CD4-positive, alpha-beta T cell treated with Interleukin-10 for 1 hour (primary cell): Measurements from ENCODE around the gene INSYN2B.

Source experiments
- DNase-seq: peaks from one replicate; pipeline ENCODE4 v3.0.0-alpha.2; 2020

The INSYN2B gene

DNA sequence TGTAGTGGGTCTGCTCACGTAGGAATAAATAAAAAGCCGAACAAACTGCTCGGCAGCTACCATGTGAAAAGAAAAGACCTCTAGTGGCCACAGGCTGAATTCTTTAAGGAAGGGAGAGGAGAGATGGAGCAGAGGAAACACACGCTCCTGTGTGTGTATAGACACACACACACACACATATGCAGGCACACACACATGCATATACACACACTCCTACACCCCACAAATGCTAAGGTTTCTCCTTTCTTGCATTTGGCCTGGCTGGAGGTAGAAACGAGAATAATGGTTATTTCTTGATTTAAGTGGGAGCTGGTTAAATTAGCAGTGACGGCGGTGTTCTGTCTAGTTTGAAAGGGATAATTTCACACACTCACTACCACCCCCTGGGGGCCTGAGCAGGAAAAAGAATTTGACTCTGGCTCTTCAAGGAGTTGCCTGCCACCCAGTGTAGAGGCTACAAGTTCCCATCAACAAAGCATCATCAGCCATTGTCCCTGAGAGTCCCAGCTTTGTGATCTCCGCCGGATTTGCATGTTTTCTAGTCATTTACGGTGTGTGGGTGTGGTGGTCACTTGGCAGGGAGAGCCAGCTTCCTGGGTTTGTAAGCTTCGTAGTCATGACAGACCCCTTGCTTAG, at the start of gene INSYN2B:
INSYN2B (minus strand) TSS at position 78 of the 636 bp plus-strand sequence. CDS start 96,597 bp downstream, outside the sequence.
- no peak for DNase-seq

DNA sequence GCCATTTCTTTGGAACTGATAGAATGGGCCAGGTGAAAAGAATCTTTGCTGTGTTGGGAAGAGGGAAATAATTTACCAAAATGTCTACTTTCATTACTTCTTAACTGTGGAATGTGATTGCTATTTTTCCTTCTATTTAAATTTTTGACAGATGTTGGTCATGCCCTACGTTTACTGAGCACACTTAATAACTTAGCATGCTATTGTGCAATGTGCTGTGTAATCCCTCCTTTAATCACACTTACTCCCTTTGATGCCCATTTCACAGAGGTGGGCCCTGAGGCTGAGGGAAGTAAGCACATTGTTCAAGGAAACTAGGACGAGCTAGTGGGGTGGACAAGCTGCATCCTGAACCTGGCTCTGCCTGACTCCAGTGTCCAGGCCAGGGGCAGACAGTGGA, 47.8 kb upstream of the INSYN2B start:
- DNase-seq, result no peak

DNA sequence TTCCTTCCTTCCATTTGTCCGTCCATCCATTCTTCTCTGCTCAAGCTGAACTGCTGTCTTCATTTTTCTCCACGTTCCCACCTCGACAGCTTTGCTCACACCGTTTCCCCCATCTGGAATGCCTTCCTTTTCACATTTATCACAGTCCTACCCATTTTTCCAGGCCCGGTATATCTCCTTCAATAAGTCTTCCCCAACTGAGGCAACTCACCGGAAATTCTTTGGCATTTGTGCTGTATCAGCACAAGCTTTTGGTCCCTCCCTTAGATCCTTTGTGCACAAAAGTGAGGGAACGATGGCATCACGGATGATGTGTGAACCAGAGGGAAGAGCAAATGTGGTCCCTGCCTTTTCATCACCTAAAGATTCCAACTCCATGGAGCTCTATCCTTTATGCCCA, 45.6 kb upstream of the INSYN2B start:
- no peak for DNase-seq

DNA sequence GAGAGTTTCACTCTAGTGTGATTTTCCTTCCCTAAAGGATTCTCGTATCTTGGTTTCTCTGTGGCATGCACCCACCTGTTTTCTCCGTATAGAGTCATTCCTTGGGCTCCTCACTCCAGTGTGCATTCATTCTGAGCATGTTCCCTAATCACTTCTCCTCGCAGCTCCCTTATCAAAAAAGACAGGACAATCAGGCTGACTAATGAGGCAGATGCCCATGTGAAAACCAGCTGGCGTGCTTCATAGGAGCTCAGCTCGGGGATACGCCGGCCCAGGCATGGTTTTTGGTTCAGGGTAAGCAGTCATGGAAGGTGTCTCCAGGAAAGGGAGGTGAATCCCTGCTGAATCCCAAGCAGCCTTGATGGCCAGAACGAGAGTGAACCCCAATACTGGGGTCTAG, 41.2 kb upstream of the INSYN2B start:
- no peak for DNase-seq

DNA sequence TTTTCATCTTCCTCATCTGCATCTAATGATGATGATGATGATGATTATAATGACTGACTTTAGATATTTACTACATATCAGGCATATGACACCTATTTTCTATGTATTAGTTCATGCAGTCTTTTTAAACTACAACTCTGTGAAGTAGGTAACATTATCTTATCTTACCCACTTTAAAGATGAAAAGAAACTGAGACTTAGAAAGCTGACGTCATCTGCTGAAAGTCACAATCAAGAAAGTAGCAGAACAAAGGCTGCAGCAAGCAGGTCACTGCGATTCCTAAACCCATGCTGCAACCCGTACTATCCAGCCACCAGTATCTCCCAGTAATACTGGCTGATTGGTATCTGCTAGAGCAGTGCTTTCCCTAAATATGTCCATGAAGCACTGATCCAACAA, 40.1 kb upstream of the INSYN2B start:
- no peak for DNase-seq

DNA sequence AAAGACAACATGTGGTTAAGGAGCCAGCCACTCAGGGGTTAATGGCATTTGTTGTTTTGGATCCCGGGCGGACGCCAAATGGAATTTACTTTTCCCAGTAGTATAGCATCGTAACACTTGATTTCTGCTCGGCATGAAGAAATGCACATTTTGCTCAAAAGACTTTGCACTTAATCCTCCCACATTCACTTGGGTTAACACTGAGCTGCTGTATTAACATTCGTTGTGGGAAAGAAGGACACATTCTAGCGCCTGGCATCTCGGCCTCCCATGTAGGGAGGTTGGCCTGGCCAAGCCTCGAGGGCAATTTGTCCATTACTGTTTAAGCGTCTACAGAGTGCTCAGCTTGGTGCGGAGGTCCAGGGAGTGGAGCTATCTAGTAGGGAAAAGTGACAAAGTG, 32.3 kb upstream of the INSYN2B start:
- no peak for DNase-seq

DNA sequence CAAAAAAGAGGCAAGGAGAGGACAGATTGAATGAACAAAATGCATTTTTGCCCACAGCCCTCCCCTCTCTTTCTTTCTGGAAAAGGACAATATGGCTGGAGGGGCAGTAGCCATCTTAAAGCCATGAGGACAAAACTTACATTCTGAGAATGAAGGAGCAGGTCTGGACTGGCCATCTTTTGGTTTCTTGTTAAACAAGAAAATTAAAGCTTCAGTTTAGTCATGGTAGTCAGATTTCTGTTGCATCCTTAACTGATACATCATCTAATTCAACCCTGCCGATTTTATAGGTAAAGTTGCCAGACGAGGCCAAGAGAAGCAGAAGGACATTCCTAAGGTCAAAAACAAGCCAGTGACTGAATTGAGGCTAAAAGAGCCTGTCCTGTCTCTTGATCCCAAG, 31.5 kb upstream of the INSYN2B start:
- DNase-seq, result no peak

DNA sequence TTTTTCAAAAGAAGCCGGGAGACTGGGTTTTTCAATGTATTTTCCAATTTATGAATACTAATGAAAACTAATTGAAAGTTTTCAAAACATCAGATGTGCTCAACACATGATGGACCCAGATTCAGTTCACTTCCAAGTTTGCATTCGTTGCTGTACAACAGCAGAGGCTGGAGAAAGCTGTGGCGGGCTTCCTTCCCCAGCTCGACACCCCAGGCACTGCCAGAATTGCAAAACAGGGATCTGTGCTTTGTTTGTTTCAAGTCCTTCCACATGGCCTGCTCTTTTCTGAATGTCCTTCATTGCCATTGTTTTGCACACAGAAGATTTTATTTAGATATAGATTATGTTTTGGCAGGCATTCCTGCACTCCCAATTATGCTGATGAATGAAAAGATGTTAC, 30.3 kb upstream of the INSYN2B start:
- no peak for DNase-seq

DNA sequence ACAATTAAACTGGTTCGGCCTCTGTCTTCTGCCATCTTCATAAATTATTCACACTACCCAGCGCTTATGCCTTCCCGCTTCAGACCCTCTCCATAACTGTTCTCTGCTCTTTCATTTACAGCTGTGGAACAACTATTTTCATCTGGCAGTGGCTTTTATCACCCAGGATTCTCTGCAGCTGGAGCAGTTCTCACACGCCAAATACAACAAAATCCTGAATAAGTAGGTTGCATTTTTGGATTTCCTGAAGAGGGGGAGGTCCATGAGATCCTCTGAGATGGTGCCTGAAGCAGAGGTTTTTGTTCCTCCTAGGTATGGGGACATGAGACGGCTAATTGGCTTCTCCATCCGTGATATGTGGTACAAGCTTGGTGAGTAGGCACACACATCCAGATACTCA, 28.1 kb upstream of the INSYN2B start:
- no peak for DNase-seq

DNA sequence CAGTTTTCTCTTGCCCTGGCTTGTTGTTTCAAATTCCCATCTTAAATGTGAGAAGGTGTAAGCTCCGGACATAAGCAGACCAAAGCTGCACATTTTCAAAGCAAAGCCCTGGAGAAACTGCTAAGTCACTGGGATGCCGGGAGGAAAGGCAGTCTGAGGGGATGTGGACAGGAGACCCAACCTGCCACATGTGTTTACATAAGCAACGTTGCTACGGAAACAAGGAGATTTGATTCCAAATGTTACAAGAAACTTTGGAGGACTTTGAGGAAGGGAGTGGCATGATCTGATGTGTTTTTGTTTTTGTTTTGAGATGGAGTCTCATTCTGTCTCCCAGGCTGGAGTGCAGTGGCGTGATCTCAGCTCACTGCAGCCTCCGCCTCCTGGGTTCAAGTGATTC, 25.7 kb upstream of the INSYN2B start:
- DNase-seq, result no peak

DNA sequence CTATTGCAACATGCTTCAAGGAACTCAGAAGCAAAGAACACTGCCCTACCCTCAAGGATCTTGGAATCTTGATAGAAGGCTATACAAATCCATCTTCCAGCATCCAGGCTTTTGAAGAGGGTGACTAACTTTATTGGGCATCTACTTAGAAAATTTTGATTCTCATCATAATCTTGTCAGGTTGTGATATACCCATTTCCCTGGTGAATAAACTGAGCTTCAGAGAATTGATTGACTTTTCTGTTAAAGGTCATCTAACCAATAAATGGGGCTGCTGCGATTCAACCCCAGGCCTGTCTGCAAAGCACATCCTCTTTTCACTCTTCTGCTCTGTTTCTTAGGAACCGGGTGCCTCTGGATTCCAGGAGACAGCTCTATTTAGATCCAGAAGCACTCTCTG, 19.9 kb upstream of the INSYN2B start:
- DNase-seq, result no peak

DNA sequence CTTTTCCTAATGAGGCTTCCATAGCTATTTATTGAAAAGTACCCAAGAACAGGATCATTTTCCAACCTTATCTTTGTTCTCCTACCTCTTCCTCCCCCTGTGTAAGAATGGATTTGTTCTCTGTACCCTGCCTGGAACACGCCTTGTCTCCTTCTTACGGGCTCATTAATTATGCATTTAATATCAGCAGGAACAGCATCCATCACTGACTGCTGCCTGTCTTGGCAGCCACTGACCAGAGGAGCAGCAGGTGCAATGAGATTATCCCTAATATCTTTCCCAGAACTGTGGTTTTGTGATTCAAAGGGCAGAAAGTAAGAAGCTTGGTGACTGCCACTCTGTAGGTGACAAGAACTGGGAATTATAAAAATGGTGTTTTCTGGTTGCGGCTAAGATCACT, 19.3 kb upstream of the INSYN2B start:
- DNase-seq, result no peak

DNA sequence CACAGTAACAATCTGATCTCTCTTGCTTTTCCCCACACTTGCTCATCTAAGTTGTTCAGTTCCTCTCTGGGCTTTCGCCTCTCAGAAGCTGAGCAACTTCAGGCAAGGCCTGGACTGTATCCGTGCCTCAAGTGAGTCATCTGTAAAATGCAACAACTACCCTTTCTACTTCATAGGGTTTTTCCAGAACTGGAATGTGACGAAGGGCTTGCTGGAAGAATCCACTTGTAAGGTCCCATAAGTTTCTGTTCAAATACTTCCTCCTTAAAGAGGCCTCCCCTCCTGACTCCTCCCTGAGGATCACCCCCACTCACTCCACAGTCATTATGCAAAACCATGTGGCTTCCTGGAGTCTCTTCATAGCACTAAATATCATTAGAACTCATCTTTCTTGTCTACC, 17.5 kb upstream of the INSYN2B start:
- DNase-seq, result no peak

DNA sequence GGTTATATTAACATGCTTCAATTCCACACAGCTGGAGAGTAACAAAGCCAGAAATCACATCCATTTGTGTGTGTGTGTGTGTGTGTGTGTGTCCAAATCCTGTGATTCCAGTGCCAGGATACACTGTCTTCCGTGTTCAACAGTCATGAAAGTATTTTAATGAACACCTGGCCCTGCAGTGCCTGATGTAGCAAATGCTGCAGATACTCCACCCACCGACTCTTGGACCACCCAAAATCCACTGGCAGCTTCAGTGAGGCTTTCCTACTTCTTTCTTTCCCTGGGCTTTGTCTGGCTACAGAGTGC, 13.1 kb upstream of the INSYN2B start:
- no peak for DNase-seq

DNA sequence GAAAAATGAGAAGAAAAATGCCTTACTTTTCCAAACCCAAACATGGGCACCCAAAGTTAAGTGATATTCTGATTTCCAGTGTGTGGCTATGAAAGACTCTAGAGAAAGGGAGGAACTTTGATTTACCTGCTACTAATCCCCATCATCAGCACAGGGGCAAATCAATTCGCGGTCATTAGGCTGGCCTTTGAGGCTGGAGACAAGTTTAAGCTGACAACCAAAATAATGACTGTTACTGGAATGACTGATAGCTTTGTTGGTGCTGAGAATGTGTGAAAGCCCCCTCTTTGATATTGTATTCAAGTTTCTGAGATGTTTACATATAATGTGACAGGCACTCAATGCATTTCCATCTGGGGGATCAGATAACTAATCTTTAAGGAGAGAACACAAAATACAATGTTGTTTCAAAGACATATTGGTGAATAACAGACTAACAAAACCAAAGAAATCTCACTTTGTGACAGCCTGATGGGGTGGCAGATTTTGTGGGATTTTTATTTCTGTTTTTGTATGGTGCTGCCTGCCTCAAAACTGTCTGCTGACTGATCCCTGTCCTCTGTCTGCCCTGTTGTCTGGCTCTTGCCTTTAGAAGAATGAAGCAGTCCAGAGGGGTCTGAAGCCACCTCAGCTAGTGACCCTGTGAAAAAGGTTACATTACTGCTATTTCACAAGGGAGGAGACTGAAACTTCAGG, 12.6 kb upstream of the INSYN2B start:
- DNase-seq, result no peak

DNA sequence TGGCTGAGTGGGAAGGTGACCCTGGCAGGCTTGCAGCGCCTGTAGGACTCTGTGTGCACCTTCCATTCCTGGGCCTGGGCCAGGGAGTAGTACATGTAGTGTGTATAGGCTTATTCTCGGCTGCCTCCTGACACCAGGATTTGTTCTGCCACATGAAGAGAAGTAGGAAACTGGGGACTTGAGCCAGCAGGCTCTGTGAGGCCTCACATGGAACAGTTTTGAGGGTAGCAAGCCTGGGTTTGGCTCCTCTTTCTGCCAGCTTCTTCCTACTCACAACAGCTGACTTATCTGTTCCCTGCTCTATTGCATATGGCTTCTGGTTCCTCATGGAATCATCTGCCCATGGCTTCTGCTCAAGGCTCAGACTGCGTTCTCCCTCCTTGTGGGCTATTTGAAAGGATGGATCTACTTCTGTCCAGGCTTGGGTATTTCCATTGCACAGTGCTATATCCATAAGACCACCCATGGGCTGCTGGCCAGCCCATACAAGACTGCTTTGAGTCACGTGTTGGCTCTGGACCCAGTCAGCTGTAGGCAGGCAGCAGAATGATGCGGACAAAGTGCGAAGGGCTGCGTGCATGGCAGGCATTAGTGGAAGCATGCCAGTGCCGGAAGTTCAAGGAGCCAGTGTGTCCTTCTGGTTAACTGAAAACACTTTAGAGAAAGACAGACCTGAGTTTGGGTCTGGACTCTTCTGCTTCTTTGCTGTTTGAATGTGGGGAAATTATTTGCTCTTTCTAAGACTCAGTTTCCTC, 11.0 kb upstream of the INSYN2B start:
- no peak for DNase-seq

DNA sequence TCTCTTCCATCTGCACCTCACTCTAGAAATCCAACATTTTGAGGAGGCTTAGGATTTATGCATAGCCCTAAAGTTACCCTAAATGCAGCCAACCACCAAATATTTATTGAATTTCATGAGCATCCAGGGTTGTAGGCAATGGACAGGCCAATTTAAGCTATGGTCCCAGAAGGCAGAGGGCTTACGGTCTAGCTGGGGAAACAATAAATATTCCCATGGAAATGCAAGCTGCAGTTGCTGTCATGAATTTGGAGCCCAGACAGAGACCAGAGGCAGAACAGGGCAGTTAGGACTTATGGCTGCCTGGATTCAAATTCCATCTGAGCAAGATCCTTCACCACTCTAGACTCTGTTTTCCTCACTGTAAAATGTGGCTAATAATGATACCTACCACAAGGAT, 9.1 kb upstream of the INSYN2B start:
- no peak for DNase-seq

DNA sequence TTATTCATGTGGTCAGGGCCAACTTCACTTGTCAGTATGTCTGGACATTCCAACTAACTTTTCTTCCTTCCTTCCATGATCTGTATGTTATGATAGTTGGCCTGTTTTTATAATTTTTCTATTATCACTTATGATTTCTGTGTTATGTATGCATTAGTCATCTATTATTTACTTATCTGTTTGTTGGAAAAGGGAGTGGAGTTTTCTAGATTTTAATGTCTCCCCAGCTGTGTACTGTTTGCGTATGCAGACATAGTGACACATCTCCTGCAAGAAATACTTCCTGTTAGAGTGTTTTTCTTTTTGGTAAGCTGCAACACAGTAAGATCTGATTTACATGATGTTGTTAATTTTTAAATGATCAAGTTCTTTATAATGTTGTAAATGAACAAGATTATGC, 8.7 kb upstream of the INSYN2B start:
- no peak for DNase-seq

DNA sequence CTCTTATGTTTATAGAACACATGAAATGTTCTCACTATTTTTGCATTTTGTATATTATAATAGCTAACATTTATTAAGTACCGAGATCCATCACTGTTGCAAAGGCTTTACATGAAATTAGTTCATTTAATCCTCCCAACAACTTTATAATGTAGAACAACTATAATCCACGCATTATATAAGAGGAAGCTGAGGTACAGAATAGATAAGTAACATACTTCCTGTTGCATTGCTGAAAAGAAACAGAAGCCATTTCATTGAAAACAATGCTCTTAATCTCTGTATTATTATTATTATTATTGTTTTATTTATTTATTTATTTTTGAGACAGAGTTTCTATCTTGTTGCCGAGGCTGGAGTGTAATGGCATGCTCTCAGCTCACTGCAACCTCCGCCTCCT, 7.9 kb upstream of the INSYN2B start:
- no peak for DNase-seq

DNA sequence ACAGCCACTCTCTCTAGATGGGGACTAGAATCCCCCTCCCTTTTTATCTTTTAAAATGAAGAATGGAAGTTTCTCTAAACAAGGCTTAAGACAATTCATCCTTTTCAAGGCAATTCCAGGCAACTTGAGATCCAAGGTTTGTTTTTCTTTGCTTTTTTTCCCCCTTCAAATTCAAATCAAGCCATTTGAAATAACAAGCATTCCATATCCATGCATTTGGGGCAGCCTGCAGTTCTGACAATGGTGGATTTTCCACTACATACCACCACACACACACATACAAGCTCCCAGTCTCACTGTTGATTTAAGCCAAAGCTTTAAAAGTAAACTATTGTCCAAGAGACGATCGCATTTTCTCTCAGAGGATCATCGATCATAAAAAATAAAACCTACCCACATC, 424 bp downstream of the INSYN2B start:
- DNase-seq, result no peak

DNA sequence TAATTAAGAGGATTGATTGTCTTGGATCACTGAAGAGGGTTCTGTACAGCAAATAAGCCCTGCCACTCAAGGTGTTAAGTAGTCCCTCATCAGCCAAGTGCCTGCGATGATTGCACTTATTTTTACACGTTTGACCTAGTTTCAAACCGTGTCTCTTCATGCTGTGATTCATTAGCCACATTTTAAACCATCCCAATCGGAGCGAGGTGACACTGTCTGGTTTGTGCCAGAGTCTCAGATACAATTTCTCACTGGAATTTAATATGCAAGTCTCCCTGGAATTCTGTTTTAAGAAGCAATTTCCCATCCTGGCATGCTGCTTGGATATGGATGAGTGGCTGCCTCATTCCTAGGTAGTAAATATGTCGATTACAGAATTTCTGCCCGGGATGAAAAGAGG, 1.6 kb downstream of the INSYN2B start:
- no peak for DNase-seq

DNA sequence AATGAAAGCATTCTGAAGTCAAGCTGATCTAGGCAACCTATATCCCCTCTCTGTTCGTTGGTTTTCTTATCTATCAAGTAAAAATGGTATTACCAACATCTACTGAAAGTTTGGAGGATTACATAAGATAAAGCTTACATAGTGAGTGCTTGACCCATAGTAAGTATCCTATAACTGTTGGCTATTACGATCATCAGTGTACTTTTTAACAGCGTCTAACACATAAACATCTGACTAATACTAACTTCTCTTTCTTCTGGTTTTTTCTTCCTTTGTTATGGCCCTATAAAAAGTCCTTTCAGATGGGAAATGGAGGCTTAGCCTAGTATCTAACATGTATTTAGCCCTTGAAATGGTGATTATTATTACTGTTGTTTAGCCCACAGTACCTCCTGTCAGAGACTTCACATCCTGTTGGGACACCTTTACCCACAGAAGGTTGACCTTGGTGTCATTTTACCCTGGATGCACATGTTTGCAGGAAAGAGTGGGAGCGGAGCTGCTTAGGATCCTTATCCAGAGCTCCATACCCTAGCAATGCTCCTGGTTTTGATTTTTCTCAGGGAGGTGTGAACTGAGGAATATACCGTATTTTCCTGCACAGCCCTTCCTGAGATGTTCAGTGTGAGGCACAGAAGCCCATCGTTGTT, 6.0 kb downstream of the INSYN2B start:
- no peak for DNase-seq

DNA sequence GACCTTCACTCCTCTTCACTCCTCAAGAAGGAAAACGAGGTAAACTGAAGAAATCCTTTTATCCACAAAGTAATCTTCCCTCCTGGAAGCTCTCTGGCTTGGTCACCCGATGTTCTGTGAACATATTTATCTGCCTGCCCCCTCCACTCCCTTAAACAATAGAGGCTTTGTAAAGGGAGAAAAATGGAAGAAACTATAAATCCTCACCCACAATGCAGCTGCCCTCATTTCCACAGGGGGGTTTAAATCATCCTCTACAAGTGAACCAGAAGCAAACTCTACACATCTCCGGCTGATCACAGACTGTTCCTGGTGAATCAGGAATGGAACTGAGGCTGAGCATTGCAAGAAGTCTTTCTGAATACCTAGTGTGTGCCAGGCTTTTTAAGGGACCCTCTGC, 7.2 kb downstream of the INSYN2B start:
- DNase-seq, result no peak

DNA sequence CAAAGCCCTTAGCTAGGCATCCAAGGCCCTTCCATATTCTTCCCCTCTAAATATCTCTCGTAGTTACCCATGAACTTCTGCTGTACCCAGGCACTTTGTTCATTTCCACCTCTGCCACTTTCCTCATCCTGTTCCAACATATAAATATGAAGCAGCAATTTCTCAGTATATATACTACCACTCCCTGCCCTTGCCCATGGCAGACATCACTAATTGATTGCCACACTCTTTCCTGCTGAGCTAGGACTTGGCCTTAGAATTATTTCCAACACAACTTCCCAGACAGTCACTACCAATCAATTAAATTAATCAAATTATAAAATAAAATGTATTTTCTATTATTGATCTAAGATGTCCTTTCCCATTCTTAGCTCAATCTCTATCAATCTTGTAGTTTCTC, 8.5 kb downstream of the INSYN2B start:
- DNase-seq, result no peak
